Neural cell (in vitro differentiated cells): ENCODE measurements around the gene SPRYD7. TPM values are rescaled to one million over a fixed set of nuclear protein-coding genes. Genes with fewer than 3 reads are reported as not detected.

Experiments
- H2AFZ ChIP-seq: fragments of 200-600, 300-800 bp; sonication (generic), shearing (Covaris generic); 2 replicates; pipeline ENCODE4 v1.6.0; 2014; ENCODE audit warnings: low read depth, mild to moderate bottlenecking, antibody characterized with exemption, low read length, moderate library complexity
- H3F3A ChIP-seq: fragments of 200-600 bp; shearing (Covaris generic); 2 replicates; pipeline ENCODE4 v1.6.1; 2016; ENCODE audit warnings: mild to moderate bottlenecking, moderate library complexity, mixed read lengths, antibody characterized with exemption, low read length; ENCODE audit not compliant: insufficient read depth, poor library complexity, severe bottlenecking
- H3K27ac ChIP-seq: fragments of 200-600, 300-800 bp; sonication (generic), shearing (Covaris generic); 2 replicates; pipeline ENCODE4 v1.5.1; 2014; ENCODE audit warnings: mild to moderate bottlenecking, low read length, moderate library complexity
- H3K27me3 ChIP-seq: fragments of 300-800, 200-600 bp; sonication (generic), shearing (Covaris generic); 2 replicates; pipeline ENCODE4 v1.6.0; 2014; ENCODE audit warnings: mild to moderate bottlenecking, low read depth, low read length, moderate library complexity; ENCODE audit not compliant: insufficient read depth
- H3K36me3 ChIP-seq: fragments of 300-800, 200-600 bp; sonication (generic), shearing (Covaris generic); 2 replicates; pipeline ENCODE4 v1.5.1; 2014; ENCODE audit warnings: mild to moderate bottlenecking, antibody characterized with exemption, low read length, moderate library complexity; ENCODE audit not compliant: insufficient read depth
- H3K4me2 ChIP-seq: fragments of 300-800, 200-600 bp; sonication (generic), shearing (Covaris generic); 2 replicates; pipeline ENCODE4 v1.6.0; 2014; ENCODE audit warnings: mild to moderate bottlenecking, low read length
- H3K4me3 ChIP-seq: fragments of 300-800, 200-600 bp; sonication (generic), shearing (Covaris generic); 2 replicates; pipeline ENCODE4 v1.5.1; 2014; ENCODE audit warnings: mild to moderate bottlenecking, low read length, moderate library complexity
- H3K79me2 ChIP-seq: fragments of 200-600 bp; shearing (Covaris generic); replicated peaks from 2 replicates; pipeline ENCODE4 v1.6.0; 2014; ENCODE audit warnings: mild to moderate bottlenecking, low read length, moderate library complexity; ENCODE audit not compliant: insufficient read depth
- H3K9ac ChIP-seq: fragments of 300-800, 200-600 bp; sonication (generic), shearing (Covaris generic); 2 replicates; pipeline ENCODE4 v1.6.1; 2016; ENCODE audit warnings: mild to moderate bottlenecking, low read length, mixed read lengths
- H3K9me2 ChIP-seq: fragments of 200-600 bp; shearing (Covaris generic); 2 replicates; pipeline ENCODE4 v1.6.1; 2016; ENCODE audit warnings: mild to moderate bottlenecking, low read length, mixed read lengths; ENCODE audit not compliant: insufficient read depth
- H3K9me3 ChIP-seq: fragments of 200-600, 300-800 bp; sonication (generic), shearing (Covaris generic); 2 replicates; pipeline ENCODE4 v1.6.1; 2016; ENCODE audit warnings: mild to moderate bottlenecking, mixed run types, low read length, moderate library complexity, mixed read lengths
- H4K20me1 ChIP-seq: fragments of 200-600 bp; shearing (Covaris generic); 2 replicates; pipeline ENCODE4 v1.6.1; 2016; ENCODE audit warnings: mild to moderate bottlenecking, mixed run types; ENCODE audit not compliant: insufficient read depth
- CTCF ChIP-seq: fragments of 450-650 bp; IDR thresholded peaks from 2 replicates; pipeline ENCODE4 v1.5.1; 2014; ENCODE audit warnings: antibody characterized with exemption, mild to moderate bottlenecking, moderate library complexity; ENCODE audit not compliant: poor library complexity, severe bottlenecking
- EP300 ChIP-seq: fragments of 450-650 bp; conservative IDR thresholded peaks from 2 replicates; pipeline ENCODE4 v1.6.1; 2014; ENCODE audit warnings: antibody characterized with exemption, mild to moderate bottlenecking, moderate library complexity; ENCODE audit not compliant: poor library complexity, severe bottlenecking
- EZH2 ChIP-seq: fragments of 200-600, 300-800 bp; shearing (Covaris generic), sonication (generic); IDR thresholded peaks from 2 replicates; pipeline ENCODE4 v1.6.1; 2014; ENCODE audit warnings: antibody characterized with exemption, low read length, borderline replicate concordance, mild to moderate bottlenecking; ENCODE audit not compliant: insufficient read depth, poor library complexity, severe bottlenecking
- MXI1 ChIP-seq: fragments of 450-650 bp; conservative IDR thresholded peaks from 2 replicates; pipeline ENCODE4 v1.6.1; 2014; ENCODE audit warnings: antibody characterized with exemption, mild to moderate bottlenecking; ENCODE audit not compliant: poor library complexity, severe bottlenecking
- POLR2AphosphoS5 ChIP-seq: IDR thresholded peaks from 2 replicates; pipeline ENCODE4 v1.6.1; 2012
- RAD21 ChIP-seq: fragments of 450-650 bp; conservative IDR thresholded peaks from 2 replicates; pipeline ENCODE4 v1.6.1; 2014; ENCODE audit warnings: antibody characterized with exemption, mild to moderate bottlenecking, moderate library complexity
- REST ChIP-seq: IDR thresholded peaks from 2 replicates; pipeline ENCODE4 v1.6.1; 2012; ENCODE audit warnings: borderline replicate concordance
- SMC3 ChIP-seq: fragments of 450-650 bp; conservative IDR thresholded peaks from 2 replicates; pipeline ENCODE4 v1.6.1; 2014; ENCODE audit warnings: antibody characterized with exemption, mild to moderate bottlenecking, moderate library complexity; ENCODE audit not compliant: poor library complexity
- TAF1 ChIP-seq: IDR thresholded peaks from 2 replicates; pipeline ENCODE4 v1.6.1; 2012; ENCODE audit warnings: low read depth
- polyA plus RNA-seq: library from polyadenylated mRNA; depleted of rRNA; stranded (reverse); fragments of >200 nt; gene quantifications from 2 replicates; pipeline ENCODE4 v1.2.3, GENCODE V29; 2014

The SPRYD7 gene
- polyA plus RNA-seq, 1 donor from 2014 or later, result 15.4 TPM

- H3K9ac ChIP-seq, result no peak overlapping the region
- H3K9me3 ChIP-seq, result no peaks in the 10 kb centered on the region
- no peak overlapping the region for H3K27ac ChIP-seq
- no peak overlapping the region for H3K4me3 ChIP-seq
- H4K20me1 ChIP-seq, result no peaks in the 10 kb centered on the region
- H3K4me2 ChIP-seq, result no peak overlapping the region
- H2AFZ ChIP-seq, result no peak overlapping the region
- H3K79me2 ChIP-seq, result no peaks in the 10 kb centered on the region
- no peaks in the 10 kb centered on the region for H3K9me2 ChIP-seq
- H3K27me3 ChIP-seq, result no peaks in the 10 kb centered on the region
- no peaks in the 10 kb centered on the region for H3K36me3 ChIP-seq
- no peak for TF ChIP-seq RAD21
- TF ChIP-seq SMC3, result no peak
- TF ChIP-seq CTCF, result no peak
- no peak for TF ChIP-seq EZH2
- TF ChIP-seq POLR2AphosphoS5, result no peak
- no peak for TF ChIP-seq TAF1
- no peak for TF ChIP-seq MXI1
- TF ChIP-seq REST, result no peak
- TF ChIP-seq EP300, result no peak
- H3F3A ChIP-seq, result no peaks in the 10 kb centered on the region
These were observed 31.3 kb upstream of the SPRYD7 start for GRCh38 chr13:49967456-49967855.

DNA sequence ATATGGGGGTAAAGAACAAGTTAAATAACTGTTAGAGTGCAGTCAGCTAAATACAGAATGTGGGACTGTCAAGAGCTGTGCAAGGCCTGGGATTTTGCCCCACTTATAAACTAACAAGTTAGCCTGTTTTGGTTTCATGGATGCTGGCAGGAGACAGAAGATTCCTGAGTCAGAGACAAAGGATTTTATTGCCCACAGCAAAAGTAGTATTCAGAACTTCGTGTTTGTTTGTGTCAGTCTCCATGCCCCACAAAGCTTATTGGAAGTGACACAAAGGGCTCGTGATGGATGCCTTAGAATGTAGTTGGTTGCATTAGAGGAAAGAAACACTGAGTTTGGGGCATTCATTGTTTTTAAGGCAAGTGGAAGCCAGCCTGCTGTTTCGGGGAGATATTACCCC, 22.2 kb upstream of the SPRYD7 start:
- no peaks in the 10 kb centered on the region for H3K27me3 ChIP-seq
- H3K79me2 ChIP-seq, result no peaks in the 10 kb centered on the region
- no peak overlapping the region for H3K4me3 ChIP-seq
- no peaks in the 10 kb centered on the region for H3K9me3 ChIP-seq
- no peak overlapping the region for H3K4me2 ChIP-seq
- H3K9ac ChIP-seq, result no peak overlapping the region
- no peak overlapping the region for H3K27ac ChIP-seq
- H2AFZ ChIP-seq, result no peak overlapping the region
- no peaks in the 10 kb centered on the region for H3F3A ChIP-seq
- no peak for TF ChIP-seq POLR2AphosphoS5
- TF ChIP-seq RAD21, result no peak
- no peak for TF ChIP-seq EZH2
- no peak for TF ChIP-seq EP300
- no peak for TF ChIP-seq SMC3
- TF ChIP-seq MXI1, result no peak
- TF ChIP-seq CTCF, result no peak
- TF ChIP-seq REST, result no peak
- no peak for TF ChIP-seq TAF1
- no peaks in the 10 kb centered on the region for H3K36me3 ChIP-seq
- H3K9me2 ChIP-seq, result no peaks in the 10 kb centered on the region
- H4K20me1 ChIP-seq, result no peaks in the 10 kb centered on the region
